HCT116 (cell line): Measurements from ENCODE around the gene ATP6V1A. TPM values are rescaled to one million over a fixed set of nuclear protein-coding genes. Genes with fewer than 3 reads are reported as not detected.

Source experiments
- ATAC-seq: fragments of 200-7000 bp; cut with Tn5 transposase; 2 replicates; pipeline ENCODE4 v1.9.1; 2020; ENCODE audit warnings: mild to moderate bottlenecking, moderate library complexity
- BruUV-seq: library from RNA; stranded (reverse); fragments of 400-500 nt; replicated peaks from 2 replicates; lab custom pipeline; 2021; lab: Mats Ljungman, UMichigan
- CTCF ChIA-PET: fragments of 300-600 bp; sonication (Branson Sonifier 250); formaldehyde crosslinking; loops from one replicate; lab custom pipeline; 2021; ENCODE audit warnings: antibody characterized with exemption; lab: Charles Lee
- POLR2A ChIA-PET: fragments of 300-600, 350-600 bp; sonication (Branson Sonifier 250); formaldehyde crosslinking; loops from one replicate; lab custom pipeline; 2021; ENCODE audit warnings: antibody characterized with exemption; lab: Charles Lee
- RAD21 ChIA-PET, 2 experiments: fragments of 300-600 bp; sonication (Branson Sonifier 250); formaldehyde crosslinking; loops; one replicate each; lab custom pipeline; 2023; ENCODE audit warnings: low total read pairs in 2 of 2; ENCODE audit not compliant: uncharacterized antibody in 2 of 2, unreplicated experiment in 2 of 2, low non-redundant PET in 1 of 2; lab: Charles Lee
- DNase-seq: peaks from one replicate; pipeline ENCODE4 v3.0.0-alpha.2; 2010; ENCODE audit warnings: low read depth, low spot score
- H2AFZ ChIP-seq: fragments of 200-600 bp; shearing (Covaris generic), sonication (generic); 2 replicates; pipeline ENCODE4 v1.6.1; 2017; ENCODE audit warnings: low read depth, mixed run types, mixed read lengths, antibody characterized with exemption, low read length; ENCODE audit not compliant: poor library complexity, severe bottlenecking
- H3K27ac ChIP-seq: 2 replicates; pipeline ENCODE4 v1.5.1; 2012; ENCODE audit warnings: low read depth, low read length
- H3K27me3 ChIP-seq: fragments of 200-600 bp; sonication (generic); 2 replicates; pipeline ENCODE4 v1.6.1; 2016; ENCODE audit warnings: mixed run types, low read length, mixed read lengths; ENCODE audit not compliant: insufficient read depth
- H3K36me3 ChIP-seq, 2 experiments: fragments of 200-500 bp in 1 of 2; fragments of 200-600 bp in 1 of 2; sonication (Bioruptor generic) in 1 of 2; sonication (generic) in 1 of 2; 2 replicates each; pipeline versions ENCODE4 v1.5.1 to v1.6.1; 2014 to 2016; ENCODE audit warnings: low read length in 2 of 2, inconsistent platforms in 1 of 2, mixed read lengths in 1 of 2, mixed run types in 1 of 2; ENCODE audit not compliant: insufficient read depth in 2 of 2, control insufficient read depth in 1 of 2
- H3K4me1 ChIP-seq, 2 experiments: fragments of 200-600 bp in 1 of 2; sonication (generic) in 1 of 2; 2 replicates each; pipeline versions ENCODE4 v1.5.1 to v1.6.1; 2012 to 2017; ENCODE audit warnings: low read length in 2 of 2, inconsistent platforms in 1 of 2, mild to moderate bottlenecking in 1 of 2, mixed read lengths in 1 of 2, mixed run types in 1 of 2, moderate library complexity in 1 of 2; ENCODE audit not compliant: insufficient read depth in 2 of 2, control insufficient read depth in 1 of 2
- H3K4me2 ChIP-seq: fragments of 200-600 bp; sonication (generic); 2 replicates; pipeline ENCODE4 v1.6.1; 2017; ENCODE audit warnings: mixed run types, low read length, mixed read lengths
- H3K4me3 ChIP-seq, 2 experiments: fragments of 200-600 bp in 1 of 2; sonication (generic) in 1 of 2; replicated peaks in 1 of 2; 2 replicates each; pipeline ENCODE4 v1.5.1; 2011 to 2016; ENCODE audit warnings: low read length in 2 of 2, control low read depth in 1 of 2, low read depth in 1 of 2, mild to moderate bottlenecking in 1 of 2, mixed read lengths in 1 of 2, mixed run types in 1 of 2
- H3K79me2 ChIP-seq: fragments of 200-600 bp; sonication (generic); 2 replicates; pipeline ENCODE4 v1.6.1; 2017; ENCODE audit warnings: mild to moderate bottlenecking, mixed run types, low read length, moderate library complexity, mixed read lengths; ENCODE audit not compliant: insufficient read depth
- H3K9ac ChIP-seq: fragments of 200-600 bp; sonication (generic); 2 replicates; pipeline ENCODE4 v1.6.1; 2016; ENCODE audit warnings: low read length, mixed read lengths
- H3K9me2 ChIP-seq: fragments of 200-600 bp; sonication (generic), shearing (Covaris generic); 2 replicates; pipeline ENCODE4 v1.6.1; 2017; ENCODE audit warnings: mixed run types, mild to moderate bottlenecking, moderate library complexity; ENCODE audit not compliant: insufficient read depth
- H3K9me3 ChIP-seq, 2 experiments: fragments of 200-500 bp in 1 of 2; fragments of 200-600 bp in 1 of 2; sonication (Bioruptor generic) in 1 of 2; sonication (generic) in 1 of 2; 2 replicates each; pipeline ENCODE4 v1.6.1; 2014 to 2017; ENCODE audit warnings: low read length in 2 of 2, mixed read lengths in 2 of 2, inconsistent platforms in 1 of 2, low read depth in 1 of 2, mild to moderate bottlenecking in 1 of 2, mixed run types in 1 of 2, moderate library complexity in 1 of 2; ENCODE audit not compliant: control insufficient read depth in 1 of 2, insufficient read depth in 1 of 2
- H4K20me1 ChIP-seq: fragments of 200-600 bp; sonication (generic), shearing (Covaris generic); 2 replicates; pipeline ENCODE4 v1.6.1; 2017; ENCODE audit warnings: mixed run types, mild to moderate bottlenecking, moderate library complexity; ENCODE audit not compliant: insufficient read depth
- CBX3 ChIP-seq: IDR thresholded peaks from 2 replicates; pipeline ENCODE4 v1.6.1; 2012; ENCODE audit warnings: low read depth
- CEBPB ChIP-seq: IDR thresholded peaks from 2 replicates; pipeline ENCODE4 v1.6.1; 2012; ENCODE audit warnings: low read depth
- CTCF ChIP-seq, 3 experiments: fragments of 200-600 bp in 1 of 3; sonication (generic) in 1 of 3; IDR thresholded peaks in 2 of 3; conservative IDR thresholded peaks in 1 of 3; 2 replicates each; pipeline ENCODE4 v1.5.1; 2012 to 2017; ENCODE audit warnings: low read depth in 2 of 3, low read length in 2 of 3, antibody characterized with exemption in 1 of 3, borderline replicate concordance in 1 of 3, control low read depth in 1 of 3, mild to moderate bottlenecking in 1 of 3, mixed read lengths in 1 of 3, mixed run types in 1 of 3, moderate library complexity in 1 of 3; ENCODE audit not compliant: insufficient read depth in 1 of 3
- ELF1 ChIP-seq: IDR thresholded peaks from 2 replicates; pipeline ENCODE4 v1.6.1; 2012; ENCODE audit warnings: low read depth, borderline replicate concordance
- EZH2 ChIP-seq: fragments of 200-600 bp; sonication (generic); IDR thresholded peaks from 2 replicates; pipeline ENCODE4 v1.6.1; 2017; ENCODE audit warnings: antibody characterized with exemption, mixed run types
- FOSL1 ChIP-seq: IDR thresholded peaks from 2 replicates; pipeline ENCODE4 v1.6.1; 2012; ENCODE audit warnings: low read depth
- MAX ChIP-seq: IDR thresholded peaks from 2 replicates; pipeline ENCODE4 v1.6.1; 2012
- POLR2AphosphoS5 ChIP-seq: IDR thresholded peaks from 2 replicates; pipeline ENCODE4 v1.6.1; 2011; ENCODE audit warnings: mild to moderate bottlenecking, low read depth, low read length, moderate library complexity
- SIN3A ChIP-seq: IDR thresholded peaks from 2 replicates; pipeline ENCODE4 v1.6.1; 2012; ENCODE audit warnings: low read depth
- TCF7L2 ChIP-seq: IDR thresholded peaks from 2 replicates; pipeline ENCODE4 v1.7.0; 2011; ENCODE audit warnings: borderline replicate concordance, inconsistent platforms; ENCODE audit not compliant: insufficient read depth, insufficient read length; ENCODE audit errors: extremely low read depth
- YY1 ChIP-seq: IDR thresholded peaks from 2 replicates; pipeline ENCODE4 v1.6.1; 2011; ENCODE audit warnings: low read length, low read depth, moderate library complexity, mild to moderate bottlenecking; ENCODE audit not compliant: insufficient replicate concordance; ENCODE audit errors: extremely low read depth
- ZBTB33 ChIP-seq: IDR thresholded peaks from 2 replicates; pipeline ENCODE4 v1.6.1; 2011; ENCODE audit warnings: mild to moderate bottlenecking, low read length, moderate library complexity; ENCODE audit not compliant: insufficient replicate concordance; ENCODE audit errors: extremely low read depth
- ZNF274 ChIP-seq: fragments of 200-500 bp; sonication (Bioruptor generic); IDR thresholded peaks from 2 replicates; pipeline ENCODE4 v1.6.1; 2014; ENCODE audit warnings: mild to moderate bottlenecking, low read depth, low read length, inconsistent platforms
- intact Hi-C: fragments of 100-400 bp; cut with micrococcal nuclease; formaldehyde crosslinking; loops from 2 replicates; pipeline ENCODE4 v1.10.0; 2022
- total RNA-seq: library from RNA; stranded (reverse); gene quantifications from one replicate; pipeline ENCODE4 v1.2.1, GENCODE V29; 2021; ENCODE audit not compliant: unreplicated experiment

Gene ATP6V1A
- total RNA-seq, 1 experiment from 2014 or later = 54.7 TPM

GRCh38 chr3:113773381-113773780 is 26.5 kb downstream of the ATP6V1A start:
- POLR2A ChIA-PET = no interaction called here
- TF ChIP-seq POLR2AphosphoS5 = no peak
- TF ChIP-seq EZH2 = no peak
- TF ChIP-seq ZNF274 = no peak
- TF ChIP-seq FOSL1 = no peak
- TF ChIP-seq CBX3 = no peak
- TF ChIP-seq TCF7L2 = no peak
- TF ChIP-seq CTCF (IDR thresholded peaks at IDR 0.05 in 2 of 3, conservative IDR thresholded peaks at IDR 0.05 in 1 of 3; ENCODE audit: borderline replicate concordance in 1 of 3, insufficient read depth in 1 of 3, low read depth in 2 of 3, low read length in 2 of 3) = no peak
- TF ChIP-seq SIN3A = no peak
- no peak for TF ChIP-seq MAX
- no peak for TF ChIP-seq ZBTB33
- TF ChIP-seq CEBPB = no peak
- TF ChIP-seq YY1 = no peak
- TF ChIP-seq ELF1 = no peak
- no TSS peak for BruUV-seq
- Histone ChIP-seq H3K27me3 (no peaks in the 10 kb centered on the region), H3K36me3 (no peaks in the 10 kb centered on the region), H4K20me1 (no peaks in the 10 kb centered on the region), H3K4me3 (no peak overlapping the region), H3K9me2 (no peaks in the 10 kb centered on the region), H3K27ac (no peak overlapping the region), H2AFZ (no peak overlapping the region), H3K4me2 (no peak overlapping the region), H3K9me3 (no peaks in the 10 kb centered on the region), H3K9ac (no peak overlapping the region), H3K79me2 (no peaks in the 10 kb centered on the region), H3K4me1 (peaks cover 7 to 15% of the 10 kb centered on the region in 2 experiments)
- intact Hi-C loops = no loop called here
- DNase-seq (no peak), ATAC-seq (no peak)
- RAD21 ChIA-PET = no interaction called here
- CTCF ChIA-PET = no interaction called here
